HG03045 (cell line): ENCODE results near the gene CD300A.

ENCODE experiments used
- ATAC-seq: cut with Tn5 transposase; IDR thresholded peaks from one replicate; pipeline ENCODE4 v1.9.1; 2021; ENCODE audit warnings: mild to moderate bottlenecking, moderate library complexity; ENCODE audit not compliant: unreplicated experiment

CD300A gene

GRCh38 chr17:74439691-74440567, 26.5 kb upstream of the CD300A start:
- no peak for ATAC-seq

- ATAC-seq, result no peak
These were observed 24.9 kb upstream of the CD300A start for GRCh38 chr17:74441537-74441936.

- no peak for ATAC-seq
These were observed 24.2 kb upstream of the CD300A start for GRCh38 chr17:74442291-74442669.

- peak; percentile 51 for ATAC-seq
These were observed 23.5 kb upstream of the CD300A start for GRCh38 chr17:74442670-74443515.

GRCh38 chr17:74443516-74444296, 22.7 kb upstream of the CD300A start:
- no peak for ATAC-seq

GRCh38 chr17:74444406-74444805, 22.0 kb upstream of the CD300A start:
- ATAC-seq, result no peak

GRCh38 chr17:74445158-74445557, 21.3 kb upstream of the CD300A start:
- no peak for ATAC-seq

GRCh38 chr17:74446551-74447500, 19.6 kb upstream of the CD300A start:
- no peak for ATAC-seq

- ATAC-seq, result no peak
These were observed 18.7 kb upstream of the CD300A start for GRCh38 chr17:74447628-74448159.

GRCh38 chr17:74448756-74449155, 17.7 kb upstream of the CD300A start:
- ATAC-seq, result no peak

GRCh38 chr17:74449306-74449705, 17.1 kb upstream of the CD300A start:
- no peak for ATAC-seq

- no peak for ATAC-seq
These were observed 16.7 kb upstream of the CD300A start for GRCh38 chr17:74449773-74450172.

- no peak for ATAC-seq
These were observed 16.2 kb upstream of the CD300A start for GRCh38 chr17:74450231-74450630.

- ATAC-seq, result no peak
These were observed 15.5 kb upstream of the CD300A start for GRCh38 chr17:74450925-74451403.

- no peak for ATAC-seq
These were observed 14.9 kb upstream of the CD300A start for GRCh38 chr17:74451557-74451956.

- ATAC-seq, result no peak
These were observed 14.2 kb upstream of the CD300A start for GRCh38 chr17:74452033-74452840.

GRCh38 chr17:74452841-74453661, 13.4 kb upstream of the CD300A start:
- no peak for ATAC-seq

- ATAC-seq, result no peak
These were observed 12.7 kb upstream of the CD300A start for GRCh38 chr17:74453665-74454196.
